SJCRH30 (cell line): Measurements from ENCODE around the gene NAV2. TPM values are rescaled to one million over a fixed set of nuclear protein-coding genes. Genes with fewer than 3 reads are reported as not detected.

ENCODE experiments used
- DNase-seq, 2 experiments: peaks; one replicate each; pipeline ENCODE4 v3.0.0-alpha.2; 2015 to 2020
- H3K27ac ChIP-seq: fragments of 250-450 bp; sonication (Bioruptor Pico); 2 replicates; pipeline ENCODE4 v1.5.1; 2020; ENCODE audit warnings: mild to moderate bottlenecking, moderate library complexity
- H3K27me3 ChIP-seq: fragments of 250-450 bp; sonication (Bioruptor Pico); 2 replicates; pipeline ENCODE4 v1.5.1; 2020; ENCODE audit warnings: mild to moderate bottlenecking, moderate library complexity
- H3K36me3 ChIP-seq: fragments of 250-450 bp; sonication (Bioruptor Pico); 2 replicates; pipeline ENCODE4 v1.5.1; 2020; ENCODE audit warnings: mild to moderate bottlenecking, moderate library complexity
- H3K4me1 ChIP-seq: fragments of 250-450 bp; sonication (Bioruptor Pico); 2 replicates; pipeline ENCODE4 v1.5.1; 2020; ENCODE audit warnings: mild to moderate bottlenecking, moderate library complexity
- H3K4me3 ChIP-seq: fragments of 250-450 bp; sonication (Bioruptor Pico); 2 replicates; pipeline ENCODE4 v1.5.1; 2020; ENCODE audit warnings: mild to moderate bottlenecking, moderate library complexity
- H3K9me3 ChIP-seq: fragments of 250-450 bp; sonication (Bioruptor Pico); replicated peaks from 2 replicates; pipeline ENCODE4 v1.5.1; 2020; ENCODE audit warnings: mild to moderate bottlenecking, moderate library complexity
- total RNA-seq: library from RNA; depleted of rRNA; stranded (reverse); fragments of >200 nt; shearing (Covaris generic); gene quantifications from 2 replicates; pipeline ENCODE4 v1.2.3, GENCODE V29; 2014

Gene NAV2
- total RNA-seq, 1 experiment from 2014 or later: 73.1 TPM

GRCh38 chr11:19970944-19971343 lies 258.3 kb downstream of the NAV2 start:
- no peak for DNase-seq
- H3K9me3 ChIP-seq: no peaks in the 10 kb centered on the region; the same call in 1 of the 2 replicates
- no peak overlapping the region for H3K27ac ChIP-seq
- H3K36me3 ChIP-seq: peaks cover 8% of the 10 kb centered on the region; the same call in 1 of the 2 replicates
- H3K27me3 ChIP-seq: no peaks in the 10 kb centered on the region
- H3K4me1 ChIP-seq: peaks cover 32% of the 10 kb centered on the region
- no peak overlapping the region for H3K4me3 ChIP-seq

DNA sequence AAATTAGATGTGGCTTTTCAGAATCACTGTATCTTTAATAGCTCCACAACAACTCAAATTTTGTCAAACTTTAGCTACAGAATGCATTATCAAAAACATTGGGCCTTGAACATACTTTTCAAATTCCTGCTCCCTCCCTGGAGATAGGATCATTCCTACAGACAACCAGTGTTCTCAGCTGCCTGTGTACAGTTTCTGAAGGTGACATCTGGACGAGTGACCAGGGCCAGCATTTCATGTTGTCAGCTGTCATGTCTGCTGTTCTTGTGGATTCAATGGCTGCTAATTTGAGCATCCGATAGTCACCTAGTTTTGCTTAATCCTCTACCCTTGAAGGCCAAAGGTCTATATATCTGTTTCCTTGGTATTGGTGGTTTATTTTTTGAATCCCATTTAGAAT lies 259.5 kb downstream of the NAV2 start:
- Histone ChIP-seq H3K27ac (no peak overlapping the region), H3K36me3 (peaks cover 12% of the 10 kb centered on the region; the same call in 1 of the 2 replicates), H3K9me3 (no peaks in the 10 kb centered on the region; the same call in 1 of the 2 replicates), H3K27me3 (no peaks in the 10 kb centered on the region), H3K4me3 (no peak overlapping the region), H3K4me1 (peaks cover 23% of the 10 kb centered on the region)
- no peak for DNase-seq

GRCh38 chr11:19972651-19973050 lies 260.0 kb downstream of the NAV2 start:
- H3K27ac ChIP-seq: no peak overlapping the region

DNA sequence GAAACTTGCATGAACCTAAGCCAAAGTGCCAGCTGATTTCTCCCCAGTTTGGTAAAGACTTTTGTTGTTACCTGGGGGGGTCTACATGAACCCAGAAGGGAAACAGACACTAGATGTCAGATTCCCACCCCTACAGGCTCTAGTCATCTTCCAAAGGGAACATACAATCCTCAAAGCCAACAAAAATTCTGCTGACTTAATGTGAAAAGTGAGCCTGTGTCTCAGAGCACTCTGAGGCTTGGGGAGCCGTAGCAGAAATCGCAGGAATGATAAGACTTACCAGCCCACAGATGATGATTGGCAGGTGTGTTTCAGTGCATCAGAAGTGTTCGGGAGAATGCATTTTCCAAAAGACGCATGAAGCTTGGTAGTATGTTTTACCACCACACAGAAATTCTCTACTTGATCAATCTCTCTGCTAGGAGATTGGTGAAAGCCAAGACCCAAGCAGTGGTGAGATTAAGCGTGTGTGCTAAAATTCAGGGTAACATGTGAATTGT lies 260.5 kb downstream of the NAV2 start:
- Histone ChIP-seq H3K4me3 (no peak overlapping the region), H3K27ac (no peak overlapping the region), H3K4me1 (peaks cover 17% of the 10 kb centered on the region), H3K36me3 (peaks cover 9% of the 10 kb centered on the region; the same call in 1 of the 2 replicates), H3K27me3 (no peaks in the 10 kb centered on the region), H3K9me3 (no peaks in the 10 kb centered on the region)
- no peak for DNase-seq

More at GRCh38 chr11:19972651-19973050, 260.0 kb downstream of the NAV2 start:
- Histone ChIP-seq H3K4me3 (no peak overlapping the region), H3K36me3 (peaks cover 10% of the 10 kb centered on the region; the same call in 1 of the 2 replicates), H3K27me3 (no peaks in the 10 kb centered on the region), H3K4me1 (peaks cover 17% of the 10 kb centered on the region), H3K9me3 (no peaks in the 10 kb centered on the region; the same call in 1 of the 2 replicates)
- DNase-seq: no peak

GRCh38 chr11:19974886-19975285 lies 262.2 kb downstream of the NAV2 start:
- no peaks in the 10 kb centered on the region for H3K27me3 ChIP-seq
- no peaks in the 10 kb centered on the region for H3K9me3 ChIP-seq
- H3K4me1 ChIP-seq: peaks cover 17% of the 10 kb centered on the region
- DNase-seq: peak in 1 of 2 experiments; percentile 60
- H3K36me3 ChIP-seq: peaks cover 4% of the 10 kb centered on the region; the same call in 1 of the 2 replicates
- H3K4me3 ChIP-seq: no peak overlapping the region
- H3K27ac ChIP-seq: no peak overlapping the region

DNA sequence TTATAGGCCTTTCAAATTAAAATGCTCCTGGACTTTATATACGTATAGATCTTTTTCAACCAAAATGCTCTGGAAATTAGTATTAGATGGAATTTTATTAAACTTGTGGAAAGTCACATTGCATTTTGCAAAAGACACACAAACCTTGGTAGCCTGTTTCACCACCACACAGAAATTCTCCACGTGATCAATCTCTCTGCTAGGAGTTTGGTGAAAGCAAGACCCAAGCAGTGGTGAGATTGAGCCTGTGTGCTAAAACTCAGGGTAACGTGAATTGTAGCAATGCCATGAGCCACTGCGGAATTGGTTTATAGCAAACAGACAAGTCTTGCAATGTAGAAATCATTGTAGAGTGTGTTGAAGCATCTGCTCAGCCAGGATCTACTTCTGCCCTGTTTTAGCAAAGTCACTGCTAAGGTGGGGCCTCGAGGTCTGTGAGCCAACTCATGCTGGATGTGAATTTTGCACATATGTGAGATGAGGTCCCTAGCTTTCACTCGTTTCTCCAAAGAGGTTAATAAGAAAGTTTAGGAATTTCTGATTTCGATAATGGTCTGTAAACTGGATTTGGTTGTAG lies 262.9 kb downstream of the NAV2 start:
- Histone ChIP-seq H3K27ac (no peak overlapping the region), H3K9me3 (no peaks in the 10 kb centered on the region), H3K4me1 (peaks cover 17% of the 10 kb centered on the region), H3K4me3 (no peak overlapping the region), H3K27me3 (no peaks in the 10 kb centered on the region), H3K36me3 (peaks cover 4% of the 10 kb centered on the region; the same call in 1 of the 2 replicates)
- DNase-seq: no peak

DNA sequence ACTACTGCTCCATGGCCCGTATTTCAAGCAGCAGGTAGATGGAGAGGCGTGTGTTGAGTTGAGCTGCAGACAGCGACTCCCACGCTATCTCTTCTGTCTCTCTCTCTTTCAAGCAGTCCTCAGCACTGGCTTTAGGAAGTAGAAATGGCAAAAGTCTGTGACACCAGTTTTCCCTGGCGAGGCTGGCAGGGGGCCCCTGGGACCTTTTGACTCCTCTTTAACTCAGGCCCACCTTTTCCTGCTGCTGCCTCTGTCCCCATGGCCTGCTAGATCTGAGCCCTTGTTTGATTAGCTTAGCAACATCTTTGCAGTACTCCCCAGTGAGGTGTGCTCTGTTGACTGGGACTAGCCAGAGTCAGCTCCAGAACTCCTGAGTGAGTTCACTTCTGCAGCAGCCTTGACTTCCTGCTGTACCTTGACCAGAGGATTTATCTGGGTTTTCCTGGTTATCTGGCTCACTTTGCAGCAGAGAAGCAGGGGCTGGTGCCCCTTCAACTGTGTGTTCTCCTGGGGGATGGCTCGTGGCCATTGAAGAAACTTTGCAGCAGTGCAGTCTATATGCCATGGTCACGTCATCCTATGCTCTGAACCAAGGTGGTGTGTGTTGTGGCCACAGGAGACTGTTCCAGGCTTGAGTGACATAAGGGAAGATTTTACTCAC lies 263.8 kb downstream of the NAV2 start:
- Histone ChIP-seq H3K4me3 (no peak overlapping the region), H3K9me3 (no peaks in the 10 kb centered on the region), H3K36me3 (peaks cover 5% of the 10 kb centered on the region; the same call in 1 of the 2 replicates), H3K27ac (no peak overlapping the region), H3K27me3 (no peaks in the 10 kb centered on the region), H3K4me1 (peaks cover 17% of the 10 kb centered on the region)
- DNase-seq: no peak

DNA sequence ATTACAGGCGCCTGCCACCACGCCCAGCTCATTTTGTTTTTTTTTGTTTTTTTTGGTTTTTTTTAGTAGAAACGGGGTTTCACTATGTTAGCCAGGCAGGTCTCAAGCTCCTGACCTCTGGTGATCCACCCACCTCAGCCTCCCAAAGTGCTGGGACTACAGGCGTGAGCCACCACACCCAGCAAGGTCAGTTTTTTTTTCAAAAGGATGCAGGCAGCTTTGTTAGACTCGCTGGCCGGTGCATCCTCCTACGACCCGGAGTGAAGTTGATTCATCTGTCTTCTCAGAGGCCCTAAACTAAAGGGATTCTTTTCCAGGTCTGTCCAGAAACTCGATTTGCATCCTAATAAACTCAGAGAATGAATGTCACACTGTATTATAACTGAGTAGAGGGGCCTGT lies 265.3 kb downstream of the NAV2 start:
- H3K27ac ChIP-seq: no peak overlapping the region
- no peak overlapping the region for H3K4me3 ChIP-seq
- no peaks in the 10 kb centered on the region for H3K27me3 ChIP-seq
- H3K36me3 ChIP-seq: peaks cover 10% of the 10 kb centered on the region
- H3K9me3 ChIP-seq: no peaks in the 10 kb centered on the region
- peaks cover 10% of the 10 kb centered on the region for H3K4me1 ChIP-seq
- no peak for DNase-seq

GRCh38 chr11:19978668-19979518 lies 266.3 kb downstream of the NAV2 start:
- H3K27ac ChIP-seq: no peak overlapping the region
- H3K4me3 ChIP-seq: no peak overlapping the region
- no peaks in the 10 kb centered on the region for H3K9me3 ChIP-seq
- H3K4me1 ChIP-seq: peaks cover 10% of the 10 kb centered on the region
- H3K27me3 ChIP-seq: no peaks in the 10 kb centered on the region
- DNase-seq: no peak
- H3K36me3 ChIP-seq: peaks cover 10% of the 10 kb centered on the region

DNA sequence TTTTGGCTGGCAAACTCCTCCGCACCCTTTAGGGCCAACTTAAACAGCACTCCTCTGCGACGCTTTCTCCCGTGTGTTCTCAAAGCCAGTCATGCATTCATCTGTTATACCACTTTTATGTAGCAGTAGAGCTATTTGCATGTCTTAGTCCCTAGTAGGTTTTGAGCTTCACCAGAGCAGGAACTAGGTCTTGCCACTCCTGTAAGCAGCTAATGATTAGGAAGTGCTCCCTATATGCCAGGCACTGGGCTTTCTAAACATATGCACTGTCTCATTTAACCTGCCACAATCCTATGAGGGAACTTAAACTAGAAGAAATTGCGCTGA lies 266.8 kb downstream of the NAV2 start:
- no peaks in the 10 kb centered on the region for H3K27me3 ChIP-seq
- H3K4me3 ChIP-seq: no peak overlapping the region
- DNase-seq: no peak
- peaks cover 7% of the 10 kb centered on the region for H3K4me1 ChIP-seq
- H3K9me3 ChIP-seq: no peaks in the 10 kb centered on the region
- peaks cover 10% of the 10 kb centered on the region for H3K36me3 ChIP-seq
- no peak overlapping the region for H3K27ac ChIP-seq

GRCh38 chr11:19980388-19980787 lies 267.8 kb downstream of the NAV2 start:
- no peak for DNase-seq
- Histone ChIP-seq H3K27me3 (no peaks in the 10 kb centered on the region), H3K27ac (no peak overlapping the region)

DNA sequence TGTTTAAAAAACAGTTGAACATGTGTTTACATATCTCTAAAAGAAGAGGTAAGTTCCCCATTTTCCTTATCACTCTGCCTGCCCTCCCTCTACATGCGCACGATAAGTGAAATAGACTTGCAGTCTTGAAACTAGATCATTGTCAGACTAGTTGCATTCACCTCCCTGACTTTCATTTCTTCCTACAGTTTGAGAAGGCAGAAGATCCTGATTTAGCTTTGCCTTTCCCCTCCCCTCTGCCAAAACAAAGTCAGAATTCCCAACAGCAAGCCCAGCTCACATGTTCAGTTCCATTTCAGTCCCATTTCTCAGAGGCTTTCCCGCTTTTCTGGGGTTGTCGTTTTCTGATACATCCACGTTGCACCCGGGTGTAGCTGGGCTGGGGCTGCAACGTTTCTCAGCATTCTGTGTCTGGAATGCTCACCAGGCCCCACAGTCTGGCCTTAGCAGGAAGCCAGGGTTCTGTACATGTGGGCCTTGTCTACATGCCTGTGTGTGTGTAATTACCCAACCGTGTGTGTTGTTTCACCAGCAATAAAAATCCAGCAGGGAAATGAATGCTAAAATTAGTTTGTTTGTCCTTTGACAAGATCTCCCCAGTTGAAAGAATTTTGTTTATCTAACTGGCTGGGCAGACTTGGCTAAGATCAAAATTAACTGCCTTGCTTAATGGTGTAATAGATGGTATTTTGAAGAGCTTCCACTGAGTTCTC lies 268.5 kb downstream of the NAV2 start:
- Histone ChIP-seq H3K4me3 (no peak overlapping the region), H3K4me1 (no peaks in the 10 kb centered on the region), H3K27me3 (no peaks in the 10 kb centered on the region), H3K36me3 (peaks cover 16% of the 10 kb centered on the region), H3K9me3 (no peaks in the 10 kb centered on the region), H3K27ac (no peak overlapping the region)
- no peak for DNase-seq

More at GRCh38 chr11:19980388-19980787, 267.8 kb downstream of the NAV2 start:
- Histone ChIP-seq H3K36me3 (peaks cover 16% of the 10 kb centered on the region), H3K4me3 (no peak overlapping the region), H3K4me1 (no peaks in the 10 kb centered on the region; the same call in 1 of the 2 replicates), H3K9me3 (no peaks in the 10 kb centered on the region)

DNA sequence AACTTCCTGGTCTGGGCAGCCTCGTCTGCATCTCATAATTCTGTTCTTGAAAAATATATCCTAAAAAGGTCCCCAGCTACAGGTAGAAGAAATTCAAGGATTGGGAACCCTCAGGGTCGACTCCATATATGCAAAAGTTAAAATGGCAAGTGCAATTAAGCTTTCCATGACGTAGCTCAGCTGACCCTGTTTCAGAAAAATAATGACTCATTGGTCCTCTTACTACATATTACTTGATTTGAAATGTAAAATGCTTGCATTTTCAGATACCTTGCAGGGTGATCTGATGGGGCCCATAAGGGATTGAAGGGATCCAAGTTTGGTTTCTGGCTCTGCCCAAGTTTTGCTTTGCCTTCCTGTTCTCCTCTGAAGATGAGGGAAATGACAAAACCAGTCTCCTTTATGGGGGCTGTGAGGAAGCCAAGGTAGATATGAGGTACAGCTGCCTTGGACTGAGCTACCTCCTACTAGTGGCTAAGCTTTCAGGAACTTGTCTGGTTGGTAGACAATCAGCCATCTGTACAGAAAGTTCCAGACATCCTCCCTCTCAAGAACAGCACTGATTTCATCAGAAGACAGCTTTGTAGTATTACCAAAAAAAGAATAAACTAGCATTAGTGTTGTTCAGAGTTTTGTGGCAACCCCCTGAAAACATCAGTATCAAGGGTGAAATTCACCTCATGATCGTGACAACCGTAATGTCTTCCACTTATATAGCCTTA lies 270.3 kb downstream of the NAV2 start:
- Histone ChIP-seq H3K4me3 (no peak overlapping the region), H3K9me3 (no peaks in the 10 kb centered on the region), H3K4me1 (no peaks in the 10 kb centered on the region), H3K27ac (no peak overlapping the region), H3K36me3 (peaks cover 13% of the 10 kb centered on the region), H3K27me3 (no peaks in the 10 kb centered on the region)
- DNase-seq: no peak
